IPS DF 4.7 (cell line): Measurements from ENCODE around the gene KLF11.

Experiments used
- DNase-seq: peaks from one replicate; pipeline ENCODE4 v3.0.0-alpha.2; 2013; ENCODE audit warnings: low spot score; ENCODE audit errors: extremely low read depth

KLF11 gene

DNA sequence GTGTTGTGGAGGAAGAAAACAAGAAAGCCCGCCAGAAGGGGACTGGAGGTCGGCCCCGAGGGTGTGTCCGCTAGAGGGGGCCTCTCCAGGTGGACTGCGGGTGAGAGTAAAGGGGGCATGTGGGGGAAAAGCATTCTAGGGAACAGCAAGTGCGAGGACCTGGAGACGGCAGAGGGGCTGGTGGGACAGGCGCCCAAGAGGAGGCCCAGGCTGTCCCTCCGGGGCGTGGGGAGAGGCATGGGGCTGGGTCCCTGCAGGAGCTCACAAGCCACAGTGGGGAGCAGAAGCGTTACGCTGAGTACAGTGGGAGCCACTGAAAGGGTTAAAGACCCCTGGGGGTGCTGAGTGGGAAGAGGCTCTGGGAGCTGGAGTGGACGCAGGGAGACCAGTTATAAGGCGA lies 1.6 kb upstream of the KLF11 start:
- no peak for DNase-seq

DNA sequence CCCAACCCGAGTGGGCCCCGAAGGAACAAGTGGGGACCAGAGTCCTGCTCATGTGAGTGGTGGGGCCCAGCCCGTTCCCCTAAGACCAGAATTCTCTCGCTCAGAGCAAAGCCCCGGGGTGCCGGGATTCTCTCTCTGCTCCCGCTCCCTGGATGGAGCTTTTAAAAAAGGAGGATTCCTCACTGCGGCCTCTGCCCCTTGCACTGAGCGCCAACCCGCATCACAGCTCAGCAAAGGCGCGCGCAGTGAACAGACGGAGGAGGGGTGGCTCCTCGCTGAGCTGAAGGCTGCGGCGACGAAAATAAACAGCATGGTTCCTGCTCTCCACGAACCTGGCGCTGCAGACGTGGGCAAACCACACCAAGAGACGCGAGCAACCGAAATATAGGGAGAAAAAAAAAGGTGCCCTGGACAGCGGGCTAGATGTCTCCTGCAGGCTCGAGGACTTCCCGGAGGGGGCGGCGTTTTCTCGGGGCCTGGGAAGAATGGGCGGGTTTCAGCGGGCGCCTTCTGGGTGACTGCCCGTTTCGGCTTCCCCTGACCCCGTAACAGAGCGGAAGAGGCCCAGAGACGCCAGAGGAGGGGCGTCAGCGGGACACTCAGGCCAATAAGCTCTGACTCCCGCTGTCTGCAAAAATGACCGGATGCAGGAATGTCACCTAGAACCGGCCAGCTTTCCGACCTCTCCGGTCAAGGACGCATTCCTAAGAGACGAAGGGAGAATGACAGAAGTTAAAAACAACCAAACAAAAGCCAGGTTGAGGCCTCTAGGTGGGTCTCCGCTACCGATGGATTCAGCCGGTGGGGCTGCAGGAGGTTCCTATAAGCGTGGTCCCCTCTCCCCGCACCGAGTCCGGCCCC lies 819 bp upstream of the KLF11 start:
- no peak for DNase-seq

DNA sequence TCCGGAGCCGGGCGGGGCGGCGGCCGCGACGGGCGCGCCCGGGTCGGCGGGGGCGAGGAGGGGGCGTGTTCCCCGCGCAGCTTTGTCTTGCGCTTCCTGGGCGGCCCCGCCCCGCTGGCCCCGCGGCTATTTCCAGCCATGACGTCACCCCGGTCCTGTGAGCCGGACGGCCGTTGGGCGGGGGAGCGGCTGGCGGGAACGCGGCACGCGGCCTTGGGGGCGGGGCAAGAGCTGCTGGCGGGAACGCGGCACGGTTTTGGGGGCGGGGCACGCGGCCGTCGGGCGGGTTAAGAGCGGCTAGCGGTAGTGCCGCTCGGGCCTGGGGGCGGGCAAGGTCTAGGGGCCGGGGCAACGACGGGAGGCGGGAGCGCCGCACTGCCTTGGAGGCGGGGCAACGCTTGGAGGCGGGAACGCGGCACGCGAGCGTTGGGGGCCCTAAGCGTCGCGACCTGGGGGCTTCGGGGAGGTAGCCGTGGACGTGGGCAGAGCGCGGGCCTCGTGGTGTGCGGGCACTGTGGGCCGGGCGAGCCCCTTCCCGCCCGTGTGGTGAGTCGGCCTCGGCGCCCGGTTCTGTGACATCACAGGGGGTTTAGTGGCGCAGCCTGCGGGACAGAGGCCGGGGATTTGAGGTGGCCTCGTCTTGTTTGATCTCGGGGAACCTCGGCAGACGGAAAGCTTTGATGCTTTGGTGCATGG lies 704 bp downstream of the KLF11 start:
- no peak for DNase-seq

DNA sequence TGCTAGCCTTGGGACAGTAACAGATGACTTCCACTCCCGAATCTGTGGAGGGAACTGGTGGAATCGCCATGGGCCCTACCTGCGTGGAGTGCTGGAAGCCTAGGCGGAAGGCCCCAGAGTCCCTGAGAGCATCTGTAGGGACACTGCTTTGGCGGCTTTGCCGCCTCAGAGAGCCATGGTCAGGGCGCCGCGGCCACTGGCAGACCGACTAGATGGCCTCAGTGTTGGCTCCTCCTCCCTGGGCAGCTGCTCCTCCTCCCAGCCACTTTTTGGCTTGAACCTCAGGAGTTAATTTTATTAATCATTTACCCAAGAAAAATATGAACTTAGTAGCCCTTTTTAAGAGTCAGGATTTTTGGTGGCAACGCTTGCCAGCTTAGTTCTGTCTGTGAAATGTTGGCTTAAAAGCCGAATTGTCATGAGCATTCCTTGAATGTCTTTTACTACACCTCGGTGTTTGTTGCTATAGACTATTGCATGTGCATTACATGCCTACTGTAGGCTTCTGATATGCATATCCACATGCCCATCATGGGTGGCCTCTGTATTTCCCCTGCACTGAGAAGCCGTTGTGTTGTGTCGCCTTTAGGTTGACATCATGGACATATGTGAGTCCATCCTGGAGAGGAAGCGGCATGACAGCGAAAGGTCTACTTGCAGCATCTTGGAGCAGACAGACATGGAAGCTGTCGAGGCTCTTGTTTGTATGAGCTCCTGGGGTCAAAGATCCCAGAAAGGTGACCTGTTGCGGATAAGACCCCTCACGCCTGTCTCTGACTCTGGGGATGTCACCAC lies 2.4 kb downstream of the KLF11 start:
- no peak for DNase-seq

DNA sequence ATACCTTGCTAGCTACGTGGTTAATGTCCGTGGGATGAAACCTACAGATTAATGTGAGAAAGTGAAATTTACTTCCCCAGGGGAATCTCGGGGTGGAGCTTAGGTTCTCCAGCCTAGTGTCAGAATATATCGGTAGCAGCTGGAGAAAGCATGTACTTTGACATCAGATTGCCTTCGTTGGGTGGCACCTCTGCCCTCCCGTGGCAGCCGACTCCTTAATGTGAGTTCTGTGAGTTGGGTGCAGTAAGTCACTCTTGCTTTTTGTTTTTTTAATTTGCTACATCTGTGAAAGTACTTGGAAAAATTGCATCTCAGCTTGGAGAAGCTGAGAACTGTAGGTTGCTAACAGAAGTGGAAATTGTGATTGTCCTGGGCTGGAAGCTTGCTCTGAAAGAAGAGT lies 3.6 kb downstream of the KLF11 start:
- no peak for DNase-seq

DNA sequence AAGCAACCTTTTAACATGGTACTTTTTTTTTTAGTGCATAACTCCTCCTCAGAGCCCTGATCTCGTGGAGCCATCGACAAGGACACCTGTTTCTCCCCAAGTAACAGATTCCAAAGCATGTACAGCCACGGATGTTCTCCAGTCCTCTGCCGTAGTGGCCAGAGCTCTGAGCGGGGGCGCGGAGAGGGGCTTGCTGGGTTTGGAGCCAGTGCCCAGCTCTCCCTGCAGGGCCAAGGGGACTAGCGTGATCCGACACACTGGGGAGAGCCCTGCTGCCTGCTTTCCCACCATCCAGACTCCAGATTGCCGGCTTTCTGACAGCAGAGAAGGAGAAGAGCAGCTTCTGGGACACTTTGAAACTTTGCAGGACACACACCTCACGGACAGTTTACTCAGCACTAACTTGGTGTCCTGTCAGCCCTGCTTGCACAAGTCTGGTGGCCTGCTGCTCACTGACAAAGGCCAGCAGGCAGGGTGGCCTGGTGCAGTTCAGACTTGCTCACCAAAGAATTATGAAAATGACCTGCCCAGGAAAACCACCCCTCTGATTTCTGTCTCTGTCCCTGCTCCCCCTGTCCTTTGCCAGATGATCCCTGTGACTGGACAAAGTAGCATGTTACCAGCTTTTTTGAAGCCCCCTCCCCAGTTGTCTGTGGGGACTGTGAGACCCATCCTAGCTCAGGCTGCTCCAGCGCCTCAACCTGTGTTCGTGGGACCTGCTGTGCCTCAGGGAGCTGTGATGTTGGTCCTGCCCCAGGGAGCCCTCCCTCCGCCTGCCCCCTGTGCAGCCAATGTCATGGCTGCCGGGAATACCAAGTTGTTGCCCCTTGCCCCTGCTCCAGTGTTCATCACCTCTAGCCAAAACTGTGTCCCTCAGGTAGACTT lies 4.5 kb downstream of the KLF11 start:
- DNase-seq, result no peak

DNA sequence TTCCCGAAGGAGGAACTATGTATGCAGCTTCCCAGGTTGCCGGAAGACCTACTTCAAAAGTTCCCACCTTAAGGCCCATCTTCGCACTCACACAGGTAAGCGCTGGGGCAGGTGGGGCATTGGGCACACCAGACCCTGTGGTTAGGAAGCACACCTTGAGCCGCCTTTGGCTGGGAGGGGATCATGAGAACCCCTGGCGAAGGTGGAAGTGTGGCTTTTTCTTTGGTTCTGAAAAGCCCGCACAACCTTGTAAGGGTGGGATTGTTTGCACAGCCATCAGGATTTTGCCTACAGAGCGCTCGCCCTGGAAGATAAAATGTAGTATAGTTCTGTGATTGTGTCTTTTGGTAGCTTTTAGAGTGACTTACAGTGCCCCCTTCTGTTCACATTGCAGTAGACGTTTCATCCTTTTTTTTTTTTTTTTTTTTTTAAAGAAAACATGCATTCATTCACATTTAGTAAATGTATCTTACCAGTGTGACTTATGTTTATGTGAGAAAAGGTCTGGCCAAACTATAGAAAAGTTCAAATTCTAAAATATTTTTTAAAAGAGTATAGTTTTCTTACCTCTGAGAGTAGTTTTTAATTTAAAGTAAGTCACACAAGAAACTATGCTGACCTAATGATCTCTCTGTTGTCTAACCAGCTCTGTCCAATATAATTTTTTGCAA lies 5.3 kb downstream of the KLF11 start:
- no peak for DNase-seq

DNA sequence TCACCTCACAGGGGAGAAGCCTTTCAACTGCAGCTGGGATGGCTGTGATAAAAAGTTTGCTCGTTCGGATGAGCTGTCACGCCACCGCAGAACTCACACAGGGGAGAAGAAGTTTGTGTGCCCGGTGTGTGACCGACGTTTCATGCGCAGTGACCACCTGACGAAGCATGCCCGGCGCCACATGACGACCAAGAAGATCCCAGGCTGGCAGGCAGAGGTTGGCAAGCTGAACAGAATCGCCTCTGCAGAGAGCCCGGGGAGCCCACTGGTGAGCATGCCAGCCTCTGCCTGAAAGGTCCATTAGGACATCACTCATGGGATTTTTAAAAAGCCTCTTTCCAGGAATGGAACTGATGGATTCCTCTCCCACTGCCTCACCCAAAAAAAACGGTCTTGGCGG lies 8.9 kb downstream of the KLF11 start:
- DNase-seq, result no peak

DNA sequence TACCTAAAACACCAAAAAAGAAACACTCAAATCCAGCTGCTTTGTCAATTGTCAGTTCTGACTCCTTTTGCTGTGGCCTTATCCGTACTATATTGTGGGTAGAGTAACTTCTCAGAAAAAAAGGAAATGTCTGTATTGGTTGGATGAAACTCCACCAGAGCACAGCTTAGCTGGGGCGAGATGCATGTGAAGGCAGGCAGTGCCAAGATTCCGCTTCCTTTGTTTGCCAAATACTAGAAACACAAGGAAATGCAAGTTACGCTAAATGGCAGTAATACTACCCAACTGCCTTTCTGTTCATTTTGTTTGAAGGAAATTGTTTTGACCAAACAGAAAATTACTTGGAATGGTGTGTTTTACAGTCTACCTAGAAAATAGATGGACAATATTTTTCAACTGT lies 10.0 kb downstream of the KLF11 start:
- DNase-seq, result no peak

DNA sequence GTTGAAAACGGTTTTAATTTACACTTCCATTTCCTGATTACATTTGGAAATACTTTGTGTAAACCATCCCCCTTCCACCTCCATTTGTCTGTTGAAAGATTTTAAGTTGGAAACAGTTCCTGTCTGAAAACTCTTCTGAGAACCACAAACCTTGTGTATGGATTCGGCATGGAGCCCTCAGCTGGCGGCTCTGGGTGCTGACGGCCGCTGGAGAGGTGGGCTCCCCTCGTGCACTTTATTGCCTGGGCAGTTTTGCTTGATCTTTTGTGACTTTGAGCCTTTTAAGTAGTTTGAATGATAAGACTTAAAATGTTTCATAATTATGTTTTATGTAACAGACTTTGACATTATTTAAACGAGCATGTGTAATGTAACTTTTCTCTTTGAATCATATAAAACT lies 11.1 kb downstream of the KLF11 start:
- DNase-seq, result no peak

DNA sequence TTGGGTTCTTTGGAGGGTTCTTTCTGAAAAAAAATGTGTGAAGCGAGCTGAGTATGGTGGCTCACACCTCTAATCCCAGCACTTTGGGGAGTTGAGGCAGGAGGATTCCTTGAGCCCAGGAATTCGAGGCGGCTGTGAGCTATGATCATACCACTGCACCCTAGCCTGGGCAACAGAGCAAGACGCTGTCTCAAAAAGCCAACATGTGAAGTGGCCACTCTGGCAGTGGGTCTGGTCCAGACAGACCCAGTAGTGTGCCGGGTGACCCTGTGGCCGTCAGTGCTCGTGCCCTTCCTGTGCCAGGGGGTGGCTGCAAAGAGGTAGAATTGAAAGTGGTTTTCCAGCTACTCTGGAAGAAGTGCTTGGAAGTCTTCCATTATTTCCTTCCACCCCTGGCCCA lies 11.6 kb downstream of the KLF11 start:
- no peak for DNase-seq

DNA sequence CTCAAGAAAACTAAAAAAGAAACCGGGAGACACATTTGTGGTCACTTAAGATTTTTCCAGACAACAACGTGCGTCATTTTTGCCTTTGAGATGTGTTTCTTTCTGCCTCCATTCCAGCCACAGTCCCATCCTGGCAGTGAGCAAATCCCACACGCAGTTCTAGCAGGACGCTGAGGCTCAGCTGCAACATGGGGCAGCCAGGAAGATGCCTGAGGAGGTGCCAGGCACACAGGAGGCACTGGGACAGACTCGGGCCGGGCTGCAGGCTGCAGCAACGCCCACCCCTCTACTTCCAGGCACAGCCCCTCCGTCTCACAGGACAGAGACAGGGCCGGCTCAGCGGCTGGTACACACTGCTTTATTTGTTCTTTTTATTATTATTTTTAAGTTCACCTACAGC lies 13.1 kb downstream of the KLF11 start:
- DNase-seq, result no peak

DNA sequence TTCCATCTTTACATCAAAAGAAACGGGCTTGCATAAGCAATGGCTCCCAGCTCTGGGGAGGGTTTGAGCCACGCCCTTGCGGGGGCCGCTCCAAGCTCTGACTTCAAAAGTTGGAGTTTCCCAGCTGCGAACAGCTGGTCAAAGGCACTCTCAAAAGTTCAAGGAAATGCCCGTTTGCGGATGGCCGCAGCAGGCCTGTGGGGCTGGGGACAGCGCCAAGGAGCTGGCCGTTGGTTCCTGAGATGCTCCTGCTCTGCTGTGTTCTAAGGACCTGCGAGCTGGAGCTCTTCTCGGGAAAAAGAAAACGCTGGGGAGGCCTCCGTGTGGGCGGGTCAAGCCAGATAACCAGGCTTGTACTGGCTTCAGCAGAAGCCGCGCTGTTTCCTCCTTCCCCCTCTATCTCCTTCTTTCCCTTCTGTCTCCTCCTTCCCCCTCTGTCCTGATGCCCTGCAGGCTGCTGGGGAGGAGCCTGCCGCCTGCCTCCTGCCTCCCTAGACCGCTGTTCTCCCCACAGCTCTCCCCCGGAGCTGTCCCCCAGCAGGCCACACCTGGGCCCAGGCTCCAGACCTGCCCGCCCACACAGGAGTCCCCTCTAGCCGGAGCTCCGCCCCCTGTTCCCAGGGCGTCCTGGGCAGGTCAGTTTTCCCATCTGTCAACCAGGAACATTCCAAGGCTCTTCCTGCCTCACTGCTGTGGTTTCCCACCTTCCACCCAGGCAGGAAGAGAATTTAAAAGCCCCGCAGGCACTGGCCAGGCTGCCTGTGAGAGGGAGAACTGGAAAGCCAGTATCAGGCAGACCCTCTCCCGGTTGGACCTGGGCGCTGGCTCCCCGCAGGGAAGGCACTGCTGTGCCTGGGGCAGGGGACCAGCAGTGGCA lies 14.1 kb downstream of the KLF11 start:
- DNase-seq, result no peak

DNA sequence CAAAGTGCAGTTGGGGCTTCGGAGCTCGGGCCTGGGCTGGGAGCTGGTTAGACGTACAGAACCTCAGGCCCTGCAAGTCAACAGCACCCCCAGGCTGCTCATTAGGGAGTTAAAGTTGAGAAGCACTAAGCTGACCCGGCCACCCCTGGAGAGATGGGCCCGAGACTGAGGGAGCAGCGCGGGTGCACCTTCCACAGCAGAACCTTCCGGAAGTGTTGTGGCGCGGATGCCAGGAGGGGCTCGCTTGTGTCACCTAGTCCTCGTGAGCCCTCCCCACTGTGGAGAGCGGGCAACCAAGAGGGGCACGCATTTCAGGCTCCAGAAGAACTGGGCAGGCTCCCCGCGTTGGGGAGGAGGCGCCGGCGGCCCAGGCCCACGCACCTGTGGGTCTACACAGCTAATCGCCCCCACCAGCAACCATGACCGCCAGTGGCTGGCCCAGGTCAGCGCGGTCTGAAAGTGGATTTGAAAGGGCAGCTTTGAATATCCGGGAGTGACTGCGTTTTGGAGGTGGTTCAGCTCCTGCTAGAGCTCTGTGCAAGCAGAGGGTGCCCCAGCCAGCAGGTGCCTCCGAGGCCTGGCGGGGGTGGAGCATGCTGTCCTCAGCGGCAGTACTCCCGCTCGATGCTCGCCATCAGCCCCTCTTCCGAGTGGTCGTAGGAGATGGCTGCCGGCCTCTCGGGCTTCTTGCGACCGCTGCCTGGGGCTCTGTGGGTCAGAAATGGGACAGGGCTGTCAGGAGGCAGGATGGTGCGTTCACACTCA lies 15.1 kb downstream of the KLF11 start:
- DNase-seq, result no peak

DNA sequence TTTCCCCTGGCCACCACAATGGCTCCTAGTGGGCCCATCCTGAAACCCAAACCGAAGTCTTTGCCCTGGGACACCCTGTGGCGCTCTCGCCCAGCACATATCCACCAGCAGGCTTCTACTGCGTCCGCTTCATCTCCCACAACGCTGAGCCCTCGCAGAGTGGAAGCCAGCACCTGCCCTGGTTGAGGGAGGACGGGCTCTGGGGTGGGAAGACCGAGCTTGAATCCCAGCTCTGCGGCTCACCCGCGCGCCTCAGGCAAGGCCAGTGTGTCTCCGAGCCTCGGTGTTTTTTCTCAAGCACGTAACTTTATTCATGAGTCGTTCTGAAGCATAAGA lies 15.6 kb downstream of the KLF11 start:
- no peak for DNase-seq

DNA sequence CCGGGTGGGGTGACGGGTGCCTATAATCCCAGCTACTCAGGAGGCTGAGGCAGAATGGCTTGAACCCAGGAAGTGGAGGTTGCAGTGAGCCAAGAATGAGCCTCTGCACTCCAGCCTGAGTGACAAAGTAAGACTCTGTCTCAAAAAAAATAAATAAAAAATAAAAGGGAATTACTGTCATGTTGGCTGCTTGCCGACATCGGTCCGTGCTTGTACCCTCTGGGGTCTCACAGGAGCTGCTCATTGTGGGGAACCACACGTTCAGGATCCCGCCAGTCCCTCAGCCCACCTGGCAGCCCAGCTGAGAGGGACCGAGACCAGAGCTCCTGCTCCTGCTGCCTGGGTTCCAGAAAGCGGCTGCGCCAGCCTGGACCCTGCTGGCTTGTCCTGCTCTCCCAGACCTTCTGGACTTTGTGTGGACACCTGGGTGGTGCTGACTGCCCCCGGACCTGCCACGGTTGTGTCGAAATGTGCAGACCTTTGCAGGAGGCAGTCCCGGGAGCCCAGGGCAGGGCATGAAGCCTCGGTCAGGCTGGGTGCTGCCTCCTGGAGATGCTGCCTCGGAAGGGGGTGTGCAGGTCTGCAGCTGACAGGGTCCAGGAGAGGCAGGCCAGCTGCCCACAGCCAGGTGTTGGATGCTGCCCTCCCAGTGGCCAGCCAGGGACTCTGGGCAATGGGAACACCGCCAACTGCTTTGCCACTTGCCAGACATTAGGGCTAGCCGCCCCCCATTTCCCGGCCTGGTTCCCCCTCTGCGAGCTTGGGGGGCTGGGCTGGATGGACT lies 16.4 kb downstream of the KLF11 start:
- DNase-seq, result no peak

DNA sequence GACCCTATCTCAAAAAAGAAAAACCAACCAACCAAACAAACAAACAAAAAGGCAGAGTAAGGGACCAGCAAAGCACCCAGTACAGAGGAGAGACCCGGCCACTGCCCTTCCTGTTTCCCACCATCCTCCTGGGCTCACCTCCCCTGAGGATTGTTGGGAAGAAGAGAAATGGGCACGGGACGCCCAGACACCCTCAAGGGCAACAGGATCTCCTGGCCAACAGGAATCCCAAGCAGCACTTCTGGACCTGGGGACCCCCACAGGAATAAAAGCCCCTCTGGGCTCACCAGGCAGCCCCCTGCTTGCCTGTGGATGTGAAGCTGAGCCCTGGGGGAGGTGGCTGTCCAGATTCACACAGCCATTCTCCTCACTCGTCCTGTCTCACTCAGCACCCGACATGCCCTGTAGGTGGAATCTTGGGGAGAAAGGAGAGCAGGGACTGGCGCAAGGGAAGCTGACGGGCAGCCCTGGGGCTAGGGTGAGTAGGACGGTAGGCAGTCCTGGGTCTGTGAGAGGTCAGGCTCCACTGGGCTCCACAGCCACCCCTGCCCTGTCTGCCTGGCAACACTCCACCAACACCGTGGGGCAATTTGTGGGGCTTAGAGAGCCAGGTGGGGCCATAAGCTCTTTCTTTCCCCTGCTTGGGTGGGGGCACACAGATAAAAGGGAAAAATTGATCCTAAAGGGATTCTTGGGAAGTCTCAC lies 18.0 kb downstream of the KLF11 start:
- no peak for DNase-seq

DNA sequence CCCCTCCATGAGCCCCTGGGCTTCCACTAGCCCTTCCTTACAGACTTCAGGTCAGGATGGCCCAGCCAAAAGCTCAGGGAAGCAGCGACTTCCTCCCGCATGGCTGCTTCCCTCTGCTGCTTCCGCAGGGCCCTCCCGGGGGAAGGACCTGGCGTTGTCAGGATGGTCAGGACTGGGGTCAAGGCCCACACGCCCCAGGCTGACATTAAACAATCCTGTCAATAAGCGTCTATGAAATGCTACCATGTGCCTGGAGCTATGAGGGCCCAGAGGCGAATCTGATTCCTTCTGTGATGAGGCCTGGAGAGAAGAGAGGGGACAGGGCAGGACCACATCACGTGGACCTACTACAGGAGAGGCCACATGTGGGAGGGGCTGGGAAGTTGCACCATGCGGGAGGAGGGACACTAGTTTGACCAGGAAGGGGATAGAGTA lies 19.6 kb downstream of the KLF11 start:
- DNase-seq, result no peak
